ENCODE measurements around the gene LCN12. TPM values are rescaled to one million over a fixed set of nuclear protein-coding genes. Genes with fewer than 3 reads are reported as not detected.

Gene LCN12
- total RNA-seq, 2 donors from 2014 or later, result 6.5 to 8.6 TPM

DNA sequence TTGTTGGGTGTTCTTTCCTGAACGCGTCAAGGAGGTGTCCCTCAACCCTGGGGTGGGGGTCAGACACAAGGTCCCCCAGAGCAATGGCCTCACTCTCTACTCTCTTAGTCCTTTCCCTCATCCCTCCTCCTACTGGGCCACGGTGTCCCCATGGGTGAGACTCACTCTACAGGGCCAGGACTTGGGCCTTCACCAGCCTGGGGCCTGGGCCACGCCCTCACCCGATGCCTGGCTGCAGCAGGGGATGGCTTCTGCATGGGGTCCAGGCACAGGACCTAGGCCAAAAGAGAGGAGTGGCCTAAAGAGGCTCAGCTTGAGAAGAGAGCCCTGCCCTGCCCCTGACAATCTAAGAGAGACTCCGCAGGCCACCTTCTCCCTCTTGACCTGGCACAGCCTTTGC is 5.8 kb downstream of the LCN12 start:
- no peak overlapping the region for H3K9ac ChIP-seq (ENCODE audit: low read depth in 2 of 2, low read length in 2 of 2)
- no peaks in the 10 kb centered on the region for H3K36me3 ChIP-seq
- no peaks in the 10 kb centered on the region for H3K9me3 ChIP-seq
- intact Hi-C loops (cut with DNase I), result no loop called here
- no peaks in the 10 kb centered on the region for H3K27me3 ChIP-seq
- no peak overlapping the region for H3K4me3 ChIP-seq
- no peak for DNase-seq
- H3K27ac ChIP-seq, result no peak overlapping the region
- TF ChIP-seq CTCF (IDR thresholded peaks at IDR 0.05), result no peak
- no peaks in the 10 kb centered on the region for H3K4me1 ChIP-seq

- TF ChIP-seq CTCF (IDR thresholded peaks at IDR 0.05), result no peak
- Histone ChIP-seq H3K9me3 (no peaks in the 10 kb centered on the region), H3K4me3 (no peak overlapping the region), H3K36me3 (no peaks in the 10 kb centered on the region), H3K9ac (ENCODE audit: low read depth in 2 of 2, low read length in 2 of 2) (no peak overlapping the region), H3K4me1 (no peaks in the 10 kb centered on the region), H3K27me3 (no peaks in the 10 kb centered on the region), H3K27ac (no peak overlapping the region)
- DNase-seq, result no peak
- intact Hi-C loops (cut with DNase I), result no loop called here
These were observed 6.4 kb downstream of the LCN12 start for GRCh38 chr9:136958473-136958872.

GRCh38 chr9:136958898-136959850 is 7.1 kb downstream of the LCN12 start:
- no peak for TF ChIP-seq CTCF (IDR thresholded peaks at IDR 0.05)
- intact Hi-C loops (cut with DNase I), result no loop called here
- Histone ChIP-seq H3K9ac (ENCODE audit: low read depth in 2 of 2, low read length in 2 of 2) (no peak overlapping the region), H3K27me3 (no peaks in the 10 kb centered on the region), H3K36me3 (no peaks in the 10 kb centered on the region), H3K4me1 (no peaks in the 10 kb centered on the region), H3K9me3 (no peaks in the 10 kb centered on the region), H3K4me3 (no peak overlapping the region), H3K27ac (no peak overlapping the region)
- no peak for DNase-seq

- intact Hi-C loops (cut with DNase I), result no loop called here
- no peak overlapping the region for H3K9ac ChIP-seq (ENCODE audit: low read depth in 2 of 2, low read length in 2 of 2)
- H3K4me1 ChIP-seq, result no peaks in the 10 kb centered on the region
- H3K27ac ChIP-seq, result no peak overlapping the region
- no peak for TF ChIP-seq CTCF (IDR thresholded peaks at IDR 0.05)
- H3K4me3 ChIP-seq, result no peak overlapping the region
- no peaks in the 10 kb centered on the region for H3K27me3 ChIP-seq
- H3K9me3 ChIP-seq, result no peaks in the 10 kb centered on the region
- DNase-seq, result no peak
- H3K36me3 ChIP-seq, result no peaks in the 10 kb centered on the region
These were observed 8.3 kb downstream of the LCN12 start for GRCh38 chr9:136960212-136960937.

DNA sequence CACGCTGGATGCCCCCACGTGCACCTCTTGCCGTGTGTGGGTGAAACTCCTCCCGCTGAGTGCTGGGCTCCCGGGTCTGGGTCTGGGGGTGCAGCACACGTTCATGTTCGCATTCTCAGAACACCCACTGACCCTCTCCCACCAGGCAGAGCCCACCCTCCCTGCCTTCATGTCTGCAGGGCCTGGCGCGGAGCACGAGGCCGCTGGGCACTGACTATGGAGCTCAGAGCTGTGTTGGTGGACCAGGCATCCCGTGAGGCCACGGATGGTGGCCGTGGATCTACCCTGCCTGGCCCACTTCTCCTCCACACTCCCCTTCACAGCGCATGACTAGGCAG is 8.8 kb downstream of the LCN12 start:
- no peaks in the 10 kb centered on the region for H3K27me3 ChIP-seq
- H3K9me3 ChIP-seq, result no peaks in the 10 kb centered on the region
- H3K4me3 ChIP-seq, result no peak overlapping the region
- no peak overlapping the region for H3K27ac ChIP-seq
- intact Hi-C loops (cut with DNase I), result no loop called here
- no peaks in the 10 kb centered on the region for H3K36me3 ChIP-seq
- DNase-seq, result no peak
- no peaks in the 10 kb centered on the region for H3K4me1 ChIP-seq
- no peak overlapping the region for H3K9ac ChIP-seq (ENCODE audit: low read depth in 2 of 2, low read length in 2 of 2)
- TF ChIP-seq CTCF (IDR thresholded peaks at IDR 0.05), result no peak

All from colonic mucosa (tissue), 4 donors.